ENCODE measurements around the gene NPPB.

- TF ChIP-seq, protein P1, sequence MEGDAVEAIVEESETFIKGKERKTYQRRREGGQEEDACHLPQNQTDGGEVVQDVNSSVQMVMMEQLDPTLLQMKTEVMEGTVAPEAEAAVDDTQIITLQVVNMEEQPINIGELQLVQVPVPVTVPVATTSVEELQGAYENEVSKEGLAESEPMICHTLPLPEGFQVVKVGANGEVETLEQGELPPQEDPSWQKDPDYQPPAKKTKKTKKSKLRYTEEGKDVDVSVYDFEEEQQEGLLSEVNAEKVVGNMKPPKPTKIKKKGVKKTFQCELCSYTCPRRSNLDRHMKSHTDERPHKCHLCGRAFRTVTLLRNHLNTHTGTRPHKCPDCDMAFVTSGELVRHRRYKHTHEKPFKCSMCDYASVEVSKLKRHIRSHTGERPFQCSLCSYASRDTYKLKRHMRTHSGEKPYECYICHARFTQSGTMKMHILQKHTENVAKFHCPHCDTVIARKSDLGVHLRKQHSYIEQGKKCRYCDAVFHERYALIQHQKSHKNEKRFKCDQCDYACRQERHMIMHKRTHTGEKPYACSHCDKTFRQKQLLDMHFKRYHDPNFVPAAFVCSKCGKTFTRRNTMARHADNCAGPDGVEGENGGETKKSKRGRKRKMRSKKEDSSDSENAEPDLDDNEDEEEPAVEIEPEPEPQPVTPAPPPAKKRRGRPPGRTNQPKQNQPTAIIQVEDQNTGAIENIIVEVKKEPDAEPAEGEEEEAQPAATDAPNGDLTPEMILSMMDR (conservative IDR thresholded peaks at IDR 0.05; ENCODE audit: low read length) = no peak
- TF ChIP-seq EZH2phosphoT487 (IDR thresholded peaks at IDR 0.05; ENCODE audit: borderline replicate concordance) = no peak
These were observed 29.6 kb upstream of the NPPB start for GRCh38 chr1:11888206-11888876.
